Measurements from ENCODE around the gene KRT12.
"Not testable (repeated sequence)": the region's sequence is repeated elsewhere in the genome, so short reads cannot be mapped to it uniquely, and the experiment has no call there.

The KRT12 gene

GRCh38 chr17:40818733-40819527 lies 48.1 kb downstream of the KRT12 start:
- FAIRE-seq (peak; percentile 33), DNase-seq (ENCODE audit: insufficient read length, low spot score) (peak; percentile 55)

- DNase-seq (ENCODE audit: insufficient read length, low spot score) (no peak), FAIRE-seq (no peak)
Observed at GRCh38 chr17:40818343-40818732, 48.7 kb downstream of the KRT12 start.

- DNase-seq (ENCODE audit: insufficient read length, low spot score) (no peak), FAIRE-seq (no peak)
Observed at GRCh38 chr17:40817103-40817682, 49.8 kb downstream of the KRT12 start.

GRCh38 chr17:40816569-40816968 lies 50.5 kb downstream of the KRT12 start:
- FAIRE-seq (no peak), DNase-seq (ENCODE audit: insufficient read length, low spot score) (no peak)

GRCh38 chr17:40815381-40815780 lies 51.6 kb downstream of the KRT12 start:
- no peak for DNase-seq (ENCODE audit: insufficient read length, low spot score)
- no peak for FAIRE-seq

- DNase-seq (ENCODE audit: insufficient read length, low spot score); FAIRE-seq: not testable (repeated sequence)
Observed at GRCh38 chr17:40814657-40815056, 52.4 kb downstream of the KRT12 start.

GRCh38 chr17:40813804-40814203 lies 53.2 kb downstream of the KRT12 start:
- DNase-seq (ENCODE audit: insufficient read length, low spot score), result no peak
- no peak for FAIRE-seq

- no peak for FAIRE-seq
- DNase-seq (ENCODE audit: insufficient read length, low spot score), result no peak
Observed at GRCh38 chr17:40812639-40813038, 54.4 kb downstream of the KRT12 start.
